ENCODE results near the gene IL3. TPM values are rescaled to one million over a fixed set of nuclear protein-coding genes. Genes with fewer than 3 reads are reported as not detected.

The IL3 gene
- total and polyA plus RNA-seq, 12 donors = not detected

DNA sequence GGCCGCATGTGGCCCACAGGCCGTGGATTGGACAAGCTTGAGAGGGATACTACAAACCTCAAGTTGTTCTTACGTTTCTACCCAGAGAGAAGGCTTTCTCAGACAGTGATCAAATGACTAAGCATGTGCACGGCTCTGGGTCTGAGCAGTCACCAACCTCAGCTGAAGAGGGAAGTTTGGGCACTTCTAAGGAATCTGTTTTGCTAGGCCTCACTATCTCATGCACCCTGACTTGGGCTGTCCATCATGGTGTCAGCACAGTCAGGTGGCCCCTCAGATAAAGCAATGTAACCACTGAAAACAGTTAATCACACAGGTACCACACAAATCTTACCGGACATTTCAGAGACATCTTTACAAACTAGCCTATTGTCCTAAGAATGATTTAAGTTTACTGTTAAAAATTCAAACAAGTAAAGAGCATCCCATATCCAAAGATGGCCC lies 37.7 kb downstream of the IL3 start:
- Histone ChIP-seq H3K4me3 (no peak overlapping the region), H3K27me3 (no peaks in the 10 kb centered on the region), H3K27ac (no peak overlapping the region), H3K36me3 (no peaks in the 10 kb centered on the region), H3K9me3 (no peaks in the 10 kb centered on the region), H3K4me1 (peaks cover 3 to 52% (median 9%) of the 10 kb centered on the region in 9 donors)
- TF ChIP-seq, protein P1, sequence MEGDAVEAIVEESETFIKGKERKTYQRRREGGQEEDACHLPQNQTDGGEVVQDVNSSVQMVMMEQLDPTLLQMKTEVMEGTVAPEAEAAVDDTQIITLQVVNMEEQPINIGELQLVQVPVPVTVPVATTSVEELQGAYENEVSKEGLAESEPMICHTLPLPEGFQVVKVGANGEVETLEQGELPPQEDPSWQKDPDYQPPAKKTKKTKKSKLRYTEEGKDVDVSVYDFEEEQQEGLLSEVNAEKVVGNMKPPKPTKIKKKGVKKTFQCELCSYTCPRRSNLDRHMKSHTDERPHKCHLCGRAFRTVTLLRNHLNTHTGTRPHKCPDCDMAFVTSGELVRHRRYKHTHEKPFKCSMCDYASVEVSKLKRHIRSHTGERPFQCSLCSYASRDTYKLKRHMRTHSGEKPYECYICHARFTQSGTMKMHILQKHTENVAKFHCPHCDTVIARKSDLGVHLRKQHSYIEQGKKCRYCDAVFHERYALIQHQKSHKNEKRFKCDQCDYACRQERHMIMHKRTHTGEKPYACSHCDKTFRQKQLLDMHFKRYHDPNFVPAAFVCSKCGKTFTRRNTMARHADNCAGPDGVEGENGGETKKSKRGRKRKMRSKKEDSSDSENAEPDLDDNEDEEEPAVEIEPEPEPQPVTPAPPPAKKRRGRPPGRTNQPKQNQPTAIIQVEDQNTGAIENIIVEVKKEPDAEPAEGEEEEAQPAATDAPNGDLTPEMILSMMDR (IDR thresholded peaks at IDR 0.05) = no peak
- ATAC-seq (no peak), DNase-seq (no peak)
- 82 to 88% methylated on average over 5 of the region's 5 CpGs for WGBS, 2 donors
- intact Hi-C loops (cut with DNase I) = no loop called here

DNA sequence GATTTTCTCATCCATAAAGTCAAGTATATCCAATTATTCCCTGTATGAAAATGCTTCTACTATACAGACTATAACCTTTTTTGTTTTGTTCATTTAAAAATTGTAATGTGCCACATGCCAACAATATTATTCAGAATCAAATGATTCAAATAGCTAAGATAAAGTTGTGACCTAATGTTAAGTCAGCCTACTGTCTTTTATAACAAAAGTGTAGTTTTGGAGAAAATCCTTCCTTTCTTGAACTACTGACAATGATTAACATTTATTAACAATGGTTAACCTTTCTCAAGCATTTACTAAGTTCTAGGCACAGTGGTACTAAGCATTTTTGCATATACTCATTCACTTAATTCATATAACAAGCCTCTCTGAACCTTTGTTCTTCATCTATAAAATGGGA lies 38.2 kb downstream of the IL3 start:
- DNase-seq = no peak
- no peak for ATAC-seq
- no peaks in the 10 kb centered on the region for H3K36me3 ChIP-seq
- no peaks in the 10 kb centered on the region for H3K9me3 ChIP-seq
- intact Hi-C loops (cut with DNase I) = no loop called here
- no peaks in the 10 kb centered on the region for H3K27me3 ChIP-seq
- peaks cover 8 to 56% (median 14%) of the 10 kb centered on the region in 9 donors for H3K4me1 ChIP-seq
- H3K27ac ChIP-seq = no peak overlapping the region
- TF ChIP-seq, protein P1 (IDR thresholded peaks at IDR 0.05) = no peak
- H3K4me3 ChIP-seq = no peak overlapping the region

DNA sequence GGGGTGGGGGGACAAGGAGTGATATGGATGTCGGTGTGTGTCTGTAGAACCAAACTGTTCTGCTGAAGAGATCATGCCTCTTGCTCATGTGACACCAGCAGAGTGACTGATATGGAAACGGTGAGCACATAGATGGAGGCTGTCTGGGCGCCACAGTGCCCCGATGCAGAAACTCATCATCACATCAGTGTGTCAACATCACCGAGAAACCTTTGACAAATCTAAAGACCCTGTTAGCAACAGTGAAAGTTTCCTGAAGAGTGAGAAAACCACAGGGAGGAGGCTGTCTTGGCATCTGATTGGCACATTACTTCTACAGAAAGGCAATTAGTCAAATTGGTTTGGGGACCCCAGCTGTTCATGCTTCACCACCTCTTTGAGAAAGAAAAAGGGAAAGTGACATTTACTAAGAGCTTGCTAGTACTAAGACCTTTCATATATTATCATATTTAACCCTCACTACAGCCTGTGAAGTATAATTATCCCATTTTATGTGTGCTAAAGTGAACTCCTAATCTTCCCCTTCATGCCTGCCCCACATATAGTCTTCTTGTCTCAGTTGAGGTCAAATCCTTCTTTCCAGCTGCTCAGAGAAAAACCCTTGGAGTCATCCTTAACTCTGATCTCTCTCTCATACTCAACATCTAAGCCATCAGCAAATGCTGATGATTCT lies 38.8 kb downstream of the IL3 start:
- no peaks in the 10 kb centered on the region for H3K36me3 ChIP-seq
- no peaks in the 10 kb centered on the region for H3K27me3 ChIP-seq
- no peak for DNase-seq
- intact Hi-C loops (cut with DNase I) = no loop called here
- no peak for ATAC-seq
- TF ChIP-seq, protein P1 (IDR thresholded peaks at IDR 0.05) = no peak
- H3K27ac ChIP-seq = no peak overlapping the region
- WGBS, 2 donors = 63% methylated on average over 5 of the region's 5 CpGs
- H3K4me1 ChIP-seq = peaks cover 13 to 59% (median 20%) of the 10 kb centered on the region in 9 donors
- H3K9me3 ChIP-seq = no peaks in the 10 kb centered on the region
- H3K4me3 ChIP-seq = no peak overlapping the region

DNA sequence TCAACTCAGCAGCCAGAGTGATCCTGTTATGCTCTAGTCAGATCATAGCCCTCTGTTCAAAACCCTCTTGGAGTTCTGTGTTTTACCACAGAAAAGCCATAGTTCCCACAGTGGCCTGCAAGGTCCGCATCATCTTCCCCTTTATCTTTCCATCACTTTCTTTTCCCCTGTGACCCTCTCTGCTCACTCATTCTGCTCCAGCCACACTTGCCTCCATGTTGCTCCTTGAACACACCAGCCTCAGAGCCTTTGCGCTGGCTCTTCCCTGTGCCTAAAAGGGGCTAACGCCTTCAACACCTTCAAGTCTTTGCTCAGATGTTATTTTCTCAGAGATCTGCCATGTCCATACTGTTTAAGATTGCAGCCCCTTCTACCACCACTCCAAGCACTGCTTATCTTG lies 39.5 kb downstream of the IL3 start:
- H3K4me1 ChIP-seq = peaks cover 13 to 59% (median 21%) of the 10 kb centered on the region in 9 donors
- no peaks in the 10 kb centered on the region for H3K9me3 ChIP-seq
- H3K27ac ChIP-seq = no peak overlapping the region
- intact Hi-C loops (cut with DNase I) = no loop called here
- no peaks in the 10 kb centered on the region for H3K36me3 ChIP-seq
- TF ChIP-seq, protein P1 (IDR thresholded peaks at IDR 0.05) = no peak
- 92% methylated on average over 3 of the region's 3 CpGs for WGBS, 2 donors
- H3K27me3 ChIP-seq = no peaks in the 10 kb centered on the region
- ATAC-seq (no peak), DNase-seq (no peak)
- no peak overlapping the region for H3K4me3 ChIP-seq
